WI38 (cell line): ENCODE measurements around the gene WDR59.

Experiments used
- H3K4me3 ChIP-seq: 2 replicates; pipeline ENCODE4 v1.5.1; 2011; ENCODE audit warnings: low read depth, mild to moderate bottlenecking, control low read depth, low read length
- CTCF ChIP-seq: IDR thresholded peaks from 2 replicates; pipeline ENCODE4 v1.5.1; 2012; ENCODE audit warnings: low read depth, mild to moderate bottlenecking, control low read depth, low read length

WDR59 gene

GRCh38 chr16:74868035-74868434, 116.9 kb downstream of the WDR59 start:
- no peak for TF ChIP-seq CTCF
- no peak overlapping the region for H3K4me3 ChIP-seq

- TF ChIP-seq CTCF, result no peak
- no peak overlapping the region for H3K4me3 ChIP-seq
Observed at GRCh38 chr16:74867281-74867849, 117.6 kb downstream of the WDR59 start.

- no peak overlapping the region for H3K4me3 ChIP-seq
- no peak for TF ChIP-seq CTCF
Observed at GRCh38 chr16:74865922-74866598, 118.9 kb downstream of the WDR59 start.

- H3K4me3 ChIP-seq, result no peak overlapping the region
- peak; percentile 53 for TF ChIP-seq CTCF
Observed at GRCh38 chr16:74862743-74863244, 122.1 kb downstream of the WDR59 start.

- TF ChIP-seq CTCF, result no peak
Observed at GRCh38 chr16:74852500-74852875, 132.4 kb downstream of the WDR59 start.

GRCh38 chr16:74850027-74850426, 134.9 kb downstream of the WDR59 start:
- no peak overlapping the region for H3K4me3 ChIP-seq
- TF ChIP-seq CTCF, result no peak

More at GRCh38 chr16:74852500-74852875, 132.4 kb downstream of the WDR59 start:
- no peak overlapping the region for H3K4me3 ChIP-seq

- no peak overlapping the region for H3K4me3 ChIP-seq
- no peak for TF ChIP-seq CTCF
Observed at GRCh38 chr16:74847202-74847601, 137.7 kb downstream of the WDR59 start.
